GM13977 (cell line): Measurements from ENCODE around the gene HBS1L.

Experiments used
- DNase-seq: peaks from one replicate; pipeline ENCODE4 v3.0.0; 2012; ENCODE audit warnings: low spot score
- CTCF ChIP-seq: IDR thresholded peaks from 2 replicates; pipeline ENCODE4 v1.5.1; 2012; ENCODE audit warnings: mild to moderate bottlenecking, control low read depth; ENCODE audit not compliant: insufficient read depth; ENCODE audit errors: extremely low read depth, missing control alignments
- in situ Hi-C: fragments of 300-500 bp; cut with MboI; formaldehyde crosslinking; loops from one replicate; pipeline ENCODE4 v1.12.0; 2022; ENCODE audit warnings: low sequenced_read_pairs, low pct_unique_long_range_greater_than_20kb, mixed read lengths, inconsistent platforms; ENCODE audit not compliant: unreplicated experiment

The HBS1L gene

GRCh38 chr6:134925800-134926199 is 128.8 kb downstream of the HBS1L start:
- DNase-seq = no peak
- in situ Hi-C loops = no loop called here
- no peak for TF ChIP-seq CTCF

GRCh38 chr6:134921721-134922261 is 132.8 kb downstream of the HBS1L start:
- TF ChIP-seq CTCF = no peak
- no peak for DNase-seq
- in situ Hi-C loops = no loop called here

- TF ChIP-seq CTCF = no peak
- in situ Hi-C loops = no loop called here
- DNase-seq = no peak
These were observed 133.3 kb downstream of the HBS1L start for GRCh38 chr6:134921276-134921675.

- DNase-seq = no peak
- in situ Hi-C loops = no loop called here
- no peak for TF ChIP-seq CTCF
These were observed 134.2 kb downstream of the HBS1L start for GRCh38 chr6:134920422-134920821.

GRCh38 chr6:134918418-134918961 is 136.1 kb downstream of the HBS1L start:
- TF ChIP-seq CTCF = no peak
- no peak for DNase-seq
- in situ Hi-C loops = no loop called here

- no peak for TF ChIP-seq CTCF
- in situ Hi-C loops = no loop called here
- DNase-seq = no peak
These were observed 143.1 kb downstream of the HBS1L start for GRCh38 chr6:134911547-134911946.
